ENCODE data around the gene THSD4. TPM values are rescaled to one million over a fixed set of nuclear protein-coding genes. Genes with fewer than 3 reads are reported as not detected.

Gene THSD4
- total RNA-seq, 1 donor, result 50.9 TPM

- TF ChIP-seq CTCF (IDR thresholded peaks at IDR 0.05; ENCODE audit: insufficient read depth, low read length), result no peak
- H3K4me3 ChIP-seq (ENCODE audit: low read depth, low read length), result no peak overlapping the region
- DNase-seq (ENCODE audit: low read depth), result no peak
Measured at GRCh38 chr15:71386005-71386404, 270.7 kb downstream of the THSD4 start.

GRCh38 chr15:71386448-71387236 is 271.4 kb downstream of the THSD4 start:
- no peak for DNase-seq (ENCODE audit: low read depth)
- H3K4me3 ChIP-seq (ENCODE audit: low read depth, low read length), result no peak overlapping the region
- no peak for TF ChIP-seq CTCF (IDR thresholded peaks at IDR 0.05; ENCODE audit: insufficient read depth, low read length)

- no peak for TF ChIP-seq CTCF (IDR thresholded peaks at IDR 0.05; ENCODE audit: insufficient read depth, low read length)
Measured at GRCh38 chr15:71387810-71388209, 272.5 kb downstream of the THSD4 start.

GRCh38 chr15:71390096-71390495 is 274.8 kb downstream of the THSD4 start:
- H3K4me3 ChIP-seq (ENCODE audit: low read depth, low read length), result no peak overlapping the region
- no peak for DNase-seq (ENCODE audit: low read depth)
- TF ChIP-seq CTCF (IDR thresholded peaks at IDR 0.05; ENCODE audit: insufficient read depth, low read length), result no peak

More at GRCh38 chr15:71387810-71388209, 272.5 kb downstream of the THSD4 start:
- no peak for DNase-seq (ENCODE audit: low read depth)
- no peak overlapping the region for H3K4me3 ChIP-seq (ENCODE audit: low read depth, low read length)

- no peak for DNase-seq (ENCODE audit: low read depth)
- no peak overlapping the region for H3K4me3 ChIP-seq (ENCODE audit: low read depth, low read length)
- no peak for TF ChIP-seq CTCF (IDR thresholded peaks at IDR 0.05; ENCODE audit: insufficient read depth, low read length)
Measured at GRCh38 chr15:71391421-71392088, 276.3 kb downstream of the THSD4 start.

GRCh38 chr15:71392861-71393283 is 277.6 kb downstream of the THSD4 start:
- DNase-seq (ENCODE audit: low read depth), result no peak
- TF ChIP-seq CTCF (IDR thresholded peaks at IDR 0.05; ENCODE audit: insufficient read depth, low read length), result no peak
- H3K4me3 ChIP-seq (ENCODE audit: low read depth, low read length), result no peak overlapping the region

Data from fibroblast of the aortic adventitia (primary cell).